Measurements from ENCODE around the gene DLGAP1. TPM values are rescaled to one million over a fixed set of nuclear protein-coding genes. Genes with fewer than 3 reads are reported as not detected.

Gene DLGAP1
- total and polyA plus RNA-seq, 2 of the 13 experiments (the other 11 are each of a cell fraction or from before 2014, with no cell fraction given) = 0.01 TPM; not detected in 1

DNA sequence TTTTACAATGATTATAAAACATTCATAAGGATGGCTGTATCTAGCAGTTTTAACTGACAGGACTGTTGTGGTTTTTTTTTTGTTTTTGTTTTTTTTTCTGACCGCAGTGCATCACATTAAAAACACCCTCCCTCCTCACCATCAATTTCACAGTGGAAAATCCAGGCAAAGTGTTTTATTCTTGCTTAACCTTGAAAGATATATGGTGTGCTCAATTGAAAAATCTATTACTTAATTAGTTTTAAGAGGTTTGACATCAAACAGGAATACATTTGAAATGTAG is 250.7 kb downstream of the DLGAP1 start:
- H3K36me3 ChIP-seq (replicated peaks in 1 of 2; ENCODE audit: control insufficient read depth in 1 of 2, insufficient read depth in 2 of 2, low read length in 2 of 2) = no peaks in the 10 kb centered on the region
- in situ Hi-C loops (cut with HindIII; ENCODE audit: extremely low pct_ligation_motif_present, low pct_unique_long_range_greater_than_20kb) = no loop called here
- H3K9me3 ChIP-seq (ENCODE audit: low read length) = no peaks in the 10 kb centered on the region
- no peak for FAIRE-seq
- DNase-seq (ENCODE audit: low spot score) = no peak
- 2% methylated on average over 1 of the region's 1 CpG for WGBS (ENCODE audit: low lambda C conversion rate)
- no TSS peak for BruUV-seq (replicated peaks)
- H3K4me3 ChIP-seq (replicated peaks in 1 of 3; ENCODE audit: insufficient read depth in 1 of 3, low read depth in 2 of 3, low read length in 3 of 3) = no peak overlapping the region
- H2AFZ ChIP-seq (ENCODE audit: low read length) = no peak overlapping the region
- no peaks in the 10 kb centered on the region for H3K4me1 ChIP-seq (ENCODE audit: insufficient read depth, low read length)
- ChIA-PET POLR2A (no interaction called here), CTCF (ENCODE audit: low intra/inter-chr PET ratio, low total read pairs) (no interaction called here)
- no peak overlapping the region for H3K9ac ChIP-seq (ENCODE audit: insufficient read depth, low read depth, low read length)
- H3K27me3 ChIP-seq (ENCODE audit: control insufficient read depth in 1 of 2, insufficient read depth in 2 of 2, low read length in 2 of 2) = no peaks in the 10 kb centered on the region
- ATAC-seq = no peak
- TF ChIP-seq, protein P1, sequence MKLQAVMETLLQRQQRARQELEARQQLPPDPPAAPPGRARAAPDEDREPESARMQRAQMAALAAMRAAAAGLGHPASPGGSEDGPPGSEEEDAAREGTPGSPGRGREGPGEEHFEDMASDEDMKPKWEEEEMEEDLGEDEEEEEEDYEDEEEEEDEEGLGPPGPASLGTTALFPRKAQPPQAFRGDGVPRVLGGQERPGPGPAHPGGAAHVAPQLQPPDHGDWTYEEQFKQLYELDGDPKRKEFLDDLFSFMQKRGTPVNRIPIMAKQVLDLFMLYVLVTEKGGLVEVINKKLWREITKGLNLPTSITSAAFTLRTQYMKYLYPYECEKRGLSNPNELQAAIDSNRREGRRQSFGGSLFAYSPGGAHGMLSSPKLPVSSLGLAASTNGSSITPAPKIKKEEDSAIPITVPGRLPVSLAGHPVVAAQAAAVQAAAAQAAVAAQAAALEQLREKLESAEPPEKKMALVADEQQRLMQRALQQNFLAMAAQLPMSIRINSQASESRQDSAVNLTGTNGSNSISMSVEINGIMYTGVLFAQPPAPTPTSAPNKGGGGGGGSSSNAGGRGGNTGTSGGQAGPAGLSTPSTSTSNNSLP (IDR thresholded peaks at IDR 0.05; ENCODE audit: low read depth, low read length) = no peak
- TF ChIP-seq ARNT (IDR thresholded peaks at IDR 0.05) (no peak), FOXK2 (IDR thresholded peaks at IDR 0.05) (no peak), MXD4 (CRISPR knock-in tag; IDR thresholded peaks at IDR 0.05) (no peak), MTF1 (CRISPR knock-in tag; IDR thresholded peaks at IDR 0.05) (no peak), TCF7L2 (IDR thresholded peaks at IDR 0.05; ENCODE audit: low read depth, low read length) (no peak), ELF4 (CRISPR knock-in tag; IDR thresholded peaks at IDR 0.05; ENCODE audit: borderline replicate concordance) (no peak), YEATS4 (CRISPR knock-in tag; IDR thresholded peaks at IDR 0.05; ENCODE audit: borderline replicate concordance) (no peak), ZNF260 (CRISPR knock-in tag; IDR thresholded peaks at IDR 0.05; ENCODE audit: borderline replicate concordance, low read depth) (no peak), GATAD2A (CRISPR knock-in tag; IDR thresholded peaks at IDR 0.05) (no peak), REL (CRISPR knock-in tag; conservative IDR thresholded peaks at IDR 0.05) (no peak)
- TF ChIP-seq, protein P2, sequence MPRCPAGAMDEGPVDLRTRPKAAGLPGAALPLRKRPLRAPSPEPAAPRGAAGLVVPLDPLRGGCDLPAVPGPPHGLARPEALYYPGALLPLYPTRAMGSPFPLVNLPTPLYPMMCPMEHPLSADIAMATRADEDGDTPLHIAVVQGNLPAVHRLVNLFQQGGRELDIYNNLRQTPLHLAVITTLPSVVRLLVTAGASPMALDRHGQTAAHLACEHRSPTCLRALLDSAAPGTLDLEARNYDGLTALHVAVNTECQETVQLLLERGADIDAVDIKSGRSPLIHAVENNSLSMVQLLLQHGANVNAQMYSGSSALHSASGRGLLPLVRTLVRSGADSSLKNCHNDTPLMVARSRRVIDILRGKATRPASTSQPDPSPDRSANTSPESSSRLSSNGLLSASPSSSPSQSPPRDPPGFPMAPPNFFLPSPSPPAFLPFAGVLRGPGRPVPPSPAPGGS (CRISPR knock-in tag; IDR thresholded peaks at IDR 0.05) = no peak
- TF ChIP-seq, protein P3, sequence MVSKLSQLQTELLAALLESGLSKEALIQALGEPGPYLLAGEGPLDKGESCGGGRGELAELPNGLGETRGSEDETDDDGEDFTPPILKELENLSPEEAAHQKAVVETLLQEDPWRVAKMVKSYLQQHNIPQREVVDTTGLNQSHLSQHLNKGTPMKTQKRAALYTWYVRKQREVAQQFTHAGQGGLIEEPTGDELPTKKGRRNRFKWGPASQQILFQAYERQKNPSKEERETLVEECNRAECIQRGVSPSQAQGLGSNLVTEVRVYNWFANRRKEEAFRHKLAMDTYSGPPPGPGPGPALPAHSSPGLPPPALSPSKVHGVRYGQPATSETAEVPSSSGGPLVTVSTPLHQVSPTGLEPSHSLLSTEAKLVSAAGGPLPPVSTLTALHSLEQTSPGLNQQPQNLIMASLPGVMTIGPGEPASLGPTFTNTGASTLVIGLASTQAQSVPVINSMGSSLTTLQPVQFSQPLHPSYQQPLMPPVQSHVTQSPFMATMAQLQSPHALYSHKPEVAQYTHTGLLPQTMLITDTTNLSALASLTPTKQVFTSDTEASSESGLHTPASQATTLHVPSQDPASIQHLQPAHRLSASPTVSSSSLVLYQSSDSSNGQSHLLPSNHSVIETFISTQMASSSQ (IDR thresholded peaks at IDR 0.05; ENCODE audit: low read depth) = no peak
- TF ChIP-seq, protein P3 (CRISPR knock-in tag; IDR thresholded peaks at IDR 0.05; ENCODE audit: borderline replicate concordance) = no peak
- TF ChIP-seq, protein P4, sequence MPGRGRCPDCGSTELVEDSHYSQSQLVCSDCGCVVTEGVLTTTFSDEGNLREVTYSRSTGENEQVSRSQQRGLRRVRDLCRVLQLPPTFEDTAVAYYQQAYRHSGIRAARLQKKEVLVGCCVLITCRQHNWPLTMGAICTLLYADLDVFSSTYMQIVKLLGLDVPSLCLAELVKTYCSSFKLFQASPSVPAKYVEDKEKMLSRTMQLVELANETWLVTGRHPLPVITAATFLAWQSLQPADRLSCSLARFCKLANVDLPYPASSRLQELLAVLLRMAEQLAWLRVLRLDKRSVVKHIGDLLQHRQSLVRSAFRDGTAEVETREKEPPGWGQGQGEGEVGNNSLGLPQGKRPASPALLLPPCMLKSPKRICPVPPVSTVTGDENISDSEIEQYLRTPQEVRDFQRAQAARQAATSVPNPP (CRISPR knock-in tag; IDR thresholded peaks at IDR 0.05) = no peak
- TF ChIP-seq, protein P5, sequence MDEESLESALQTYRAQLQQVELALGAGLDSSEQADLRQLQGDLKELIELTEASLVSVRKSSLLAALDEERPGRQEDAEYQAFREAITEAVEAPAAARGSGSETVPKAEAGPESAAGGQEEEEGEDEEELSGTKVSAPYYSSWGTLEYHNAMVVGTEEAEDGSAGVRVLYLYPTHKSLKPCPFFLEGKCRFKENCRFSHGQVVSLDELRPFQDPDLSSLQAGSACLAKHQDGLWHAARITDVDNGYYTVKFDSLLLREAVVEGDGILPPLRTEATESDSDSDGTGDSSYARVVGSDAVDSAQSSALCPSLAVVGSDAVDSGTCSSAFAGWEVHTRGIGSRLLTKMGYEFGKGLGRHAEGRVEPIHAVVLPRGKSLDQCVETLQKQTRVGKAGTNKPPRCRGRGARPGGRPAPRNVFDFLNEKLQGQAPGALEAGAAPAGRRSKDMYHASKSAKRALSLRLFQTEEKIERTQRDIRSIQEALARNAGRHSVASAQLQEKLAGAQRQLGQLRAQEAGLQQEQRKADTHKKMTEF (CRISPR knock-in tag; IDR thresholded peaks at IDR 0.05) = no peak
- TF ChIP-seq, protein P6, sequence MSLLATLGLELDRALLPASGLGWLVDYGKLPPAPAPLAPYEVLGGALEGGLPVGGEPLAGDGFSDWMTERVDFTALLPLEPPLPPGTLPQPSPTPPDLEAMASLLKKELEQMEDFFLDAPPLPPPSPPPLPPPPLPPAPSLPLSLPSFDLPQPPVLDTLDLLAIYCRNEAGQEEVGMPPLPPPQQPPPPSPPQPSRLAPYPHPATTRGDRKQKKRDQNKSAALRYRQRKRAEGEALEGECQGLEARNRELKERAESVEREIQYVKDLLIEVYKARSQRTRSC (CRISPR knock-in tag; IDR thresholded peaks at IDR 0.05; ENCODE audit: low read depth) = no peak
- H3K27ac ChIP-seq (ENCODE audit: extremely low read length, insufficient read depth, low read length) = no peak overlapping the region
- H3K79me2 ChIP-seq (ENCODE audit: insufficient read depth, low read length) = no peaks in the 10 kb centered on the region
- no peaks in the 10 kb centered on the region for H4K20me1 ChIP-seq (ENCODE audit: insufficient read depth, low read length)
- H3K4me2 ChIP-seq (ENCODE audit: low read depth, low read length) = no peak overlapping the region
- intact Hi-C loops (cut with micrococcal nuclease; ENCODE audit: unreplicated experiment) = no loop called here

Measured in HepG2 (cell line).